Erythroblast (primary cell): ENCODE measurements around the gene ITPR1.

Experiments
- GATA1 ChIP-seq: IDR thresholded peaks from 2 replicates; pipeline ENCODE4 v1.6.1; 2011; ENCODE audit warnings: low read depth, mild to moderate bottlenecking, control low read depth, low read length, moderate library complexity
- POLR2A ChIP-seq: IDR thresholded peaks from 2 replicates; pipeline ENCODE4 v1.6.1; 2011; ENCODE audit warnings: mild to moderate bottlenecking, low read length

DNA sequence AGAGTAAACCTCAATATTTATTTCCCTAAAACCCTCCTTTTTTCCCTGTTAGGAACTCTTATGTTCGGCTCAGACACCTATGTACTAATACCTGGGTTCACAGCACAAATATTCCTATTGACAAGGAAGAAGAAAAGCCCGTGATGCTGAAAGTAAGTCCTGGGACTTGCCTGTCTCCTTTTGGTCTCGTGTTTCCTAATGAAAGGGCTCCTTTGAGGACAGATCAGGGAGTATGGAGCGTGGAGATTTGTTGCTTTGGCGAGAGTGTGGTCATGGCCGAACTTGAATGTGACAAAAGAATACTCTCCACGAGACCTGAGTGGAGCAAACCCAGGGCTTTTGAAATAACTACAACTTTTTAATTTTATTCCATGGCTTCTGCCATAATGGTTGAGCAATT is 167.8 kb downstream of the ITPR1 start:
- TF ChIP-seq POLR2A = no peak
- no peak for TF ChIP-seq GATA1
